DOHH2 (cell line): ENCODE data around the gene LATS1.

Experiments
- CTCF ChIP-seq: fragments of 200-600 bp; sonication (generic); IDR thresholded peaks from one replicate; pipeline ENCODE4 v1.5.1; 2014; ENCODE audit warnings: antibody characterized with exemption, mild to moderate bottlenecking, low read depth, low read length; ENCODE audit not compliant: poor library complexity, severe bottlenecking
- EZH2phosphoT487 ChIP-seq: fragments of 200-600 bp; sonication (generic); IDR thresholded peaks from 2 replicates; pipeline ENCODE4 v1.6.1; 2017; ENCODE audit warnings: borderline replicate concordance, mild to moderate bottlenecking, antibody characterized with exemption, low read length, moderate library complexity, mixed read lengths

GRCh38 chr6:149728499-149729234, 10.8 kb upstream of the LATS1 start:
- no peak for TF ChIP-seq CTCF
- TF ChIP-seq EZH2phosphoT487: no peak
